Neuronal stem cell (in vitro differentiated cells): ENCODE results near the gene CARHSP1.
"Not testable (repeated sequence)": the region's sequence is repeated elsewhere in the genome, so short reads cannot be mapped to it uniquely, and the experiment has no call there.

Source experiments
- DNase-seq: peaks from one replicate; pipeline ENCODE4 v3.0.0-alpha.2; 2013; ENCODE audit warnings: low spot score
- H2AFZ ChIP-seq: one replicate; pipeline ENCODE4 v1.6.1; 2013; ENCODE audit warnings: mild to moderate bottlenecking, low read length, inconsistent platforms
- H2AK5ac ChIP-seq: 2 replicates; pipeline ENCODE4 v1.6.1; 2013; ENCODE audit warnings: low read depth, mild to moderate bottlenecking, inconsistent platforms, low read length, moderate library complexity, mixed read lengths
- H2BK120ac ChIP-seq: 2 replicates; pipeline ENCODE4 v1.6.1; 2013; ENCODE audit warnings: low read depth, mild to moderate bottlenecking, inconsistent platforms, low read length, moderate library complexity, mixed read lengths
- H2BK12ac ChIP-seq: one replicate; pipeline ENCODE4 v1.6.1; 2013; ENCODE audit warnings: low read length, inconsistent platforms
- H2BK15ac ChIP-seq: 2 replicates; pipeline ENCODE4 v1.6.1; 2013; ENCODE audit warnings: mild to moderate bottlenecking, low read length, inconsistent platforms, mixed read lengths
- H2BK5ac ChIP-seq: one replicate; pipeline ENCODE4 v1.6.1; 2013; ENCODE audit warnings: inconsistent platforms, mild to moderate bottlenecking, low read length, moderate library complexity
- H3K14ac ChIP-seq: one replicate; pipeline ENCODE4 v1.6.1; 2013; ENCODE audit warnings: low read length, inconsistent platforms
- H3K18ac ChIP-seq: 2 replicates; pipeline ENCODE4 v1.6.1; 2013; ENCODE audit warnings: low read length, inconsistent platforms
- H3K23ac ChIP-seq: 2 replicates; pipeline ENCODE4 v1.6.1; 2013; ENCODE audit warnings: low read depth, mild to moderate bottlenecking, mixed read lengths, low read length, inconsistent platforms; ENCODE audit not compliant: poor library complexity
- H3K27ac ChIP-seq: replicated peaks from 3 replicates; pipeline ENCODE4 v1.5.1; 2013; ENCODE audit warnings: low read length, inconsistent platforms
- H3K27me3 ChIP-seq, 3 experiments: 2 replicates each; pipeline ENCODE4 v1.6.1; 2013; ENCODE audit warnings: low read length in 3 of 3, mild to moderate bottlenecking in 2 of 3, inconsistent platforms in 1 of 3, low read depth in 1 of 3, mixed read lengths in 1 of 3, moderate library complexity in 1 of 3; ENCODE audit not compliant: control insufficient read depth in 3 of 3, insufficient read depth in 3 of 3
- H3K36me3 ChIP-seq, 2 donors: replicated peaks in 1 of 2; 2 replicates each; pipeline ENCODE4 v1.6.1; 2013; ENCODE audit warnings: low read length in 2 of 2; ENCODE audit not compliant: control insufficient read depth in 2 of 2, insufficient read depth in 2 of 2
- H3K4ac ChIP-seq: 2 replicates; pipeline ENCODE4 v1.6.1; 2013; ENCODE audit warnings: inconsistent platforms, mild to moderate bottlenecking, low read length, moderate library complexity
- H3K4me1 ChIP-seq, 2 donors: 1 replicate in 1 of 2; 2 replicates in 1 of 2; pipeline ENCODE4 v1.6.1; 2013; ENCODE audit warnings: low read length in 2 of 2, low read depth in 1 of 2; ENCODE audit not compliant: control insufficient read depth in 2 of 2, insufficient read depth in 1 of 2
- H3K4me2 ChIP-seq: one replicate; pipeline ENCODE4 v1.6.1; 2013; ENCODE audit warnings: mild to moderate bottlenecking, low read length, inconsistent platforms; ENCODE audit not compliant: insufficient read depth, poor library complexity, severe bottlenecking
- H3K4me3 ChIP-seq, 2 donors: 2 replicates each; pipeline ENCODE4 v1.5.1; 2013; ENCODE audit warnings: low read length in 2 of 2, mild to moderate bottlenecking in 2 of 2, inconsistent platforms in 1 of 2, moderate library complexity in 1 of 2
- H3K79me1 ChIP-seq: one replicate; pipeline ENCODE4 v1.6.1; 2013; ENCODE audit warnings: low read depth, mild to moderate bottlenecking, inconsistent platforms, low read length, moderate library complexity
- H3K9ac ChIP-seq: one replicate; pipeline ENCODE4 v1.6.1; 2013; ENCODE audit warnings: mild to moderate bottlenecking, low read depth, low read length, inconsistent platforms; ENCODE audit not compliant: poor library complexity
- H3K9me3 ChIP-seq, 2 donors: replicated peaks in 1 of 2; 2 replicates each; pipeline versions ENCODE3 to v1.6.1; 2013; ENCODE audit warnings: low read length in 2 of 2, mild to moderate bottlenecking in 2 of 2, inconsistent platforms in 1 of 2, low read depth in 1 of 2, mixed read lengths in 1 of 2, moderate library complexity in 1 of 2; ENCODE audit not compliant: control insufficient read depth in 2 of 2, insufficient read depth in 1 of 2
- H4K8ac ChIP-seq: one replicate; pipeline ENCODE4 v1.6.1; 2013; ENCODE audit warnings: low read depth, mild to moderate bottlenecking, inconsistent platforms, low read length, moderate library complexity
- H4K91ac ChIP-seq: one replicate; pipeline ENCODE4 v1.6.1; 2013; ENCODE audit warnings: low read length, low read depth, mild to moderate bottlenecking, inconsistent platforms; ENCODE audit not compliant: poor library complexity
- WGBS, 2 donors: extraction: QIAGEN DNeasy Blood & Tissue Kit; methylation state at CpG; one replicate each; pipeline ENCODE4 v1.1.7; 2013; ENCODE audit warnings: missing lambda C conversion rate in 2 of 2, mixed read lengths in 1 of 2; ENCODE audit not compliant: insufficient read length in 2 of 2, insufficient replicate concordance in 1 of 2; ENCODE audit errors: extremely low coverage in 2 of 2; 5-methylcytosine and 5-hydroxymethylcytosine counted together

The CARHSP1 gene

DNA sequence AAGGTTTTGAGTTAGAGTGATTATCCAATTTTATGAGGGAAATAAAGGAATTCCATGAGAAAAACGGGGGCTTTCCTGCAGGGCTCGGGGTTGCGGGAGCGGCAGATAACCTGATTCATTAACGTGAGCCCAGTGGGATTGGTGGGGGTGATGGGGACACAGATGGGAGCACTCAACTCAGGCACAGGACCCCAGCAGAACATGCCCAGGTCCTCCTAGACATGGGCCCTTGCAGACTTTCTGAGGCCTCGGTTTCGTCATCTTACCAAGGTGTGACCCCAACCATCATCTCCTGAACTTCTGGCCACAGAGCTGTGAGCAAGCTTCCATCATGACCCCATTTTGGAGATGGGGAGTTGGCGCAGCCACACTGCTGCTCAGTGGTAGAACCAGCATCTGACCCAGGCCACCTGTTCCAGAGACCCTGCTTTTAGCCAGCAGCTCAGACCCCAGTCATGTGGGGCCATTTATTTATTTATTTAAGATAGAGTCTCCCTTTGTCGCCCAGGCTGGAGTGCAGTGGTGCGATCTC is 22.3 kb downstream of the CARHSP1 start:
- Histone ChIP-seq H3K9me3 (no peaks in the 10 kb centered on the region), H3K23ac (no peak overlapping the region), H3K27me3 (no peaks in the 10 kb centered on the region), H2BK120ac (no peak overlapping the region), H3K4me2 (no peak overlapping the region), H3K36me3 (peaks cover 25 to 62% of the 10 kb centered on the region in 2 donors), H3K9ac (no peak overlapping the region), H3K27ac (no peak overlapping the region), H4K91ac (no peak overlapping the region), H3K4ac (no peak overlapping the region), H2BK15ac (no peak overlapping the region), H2AK5ac (no peak overlapping the region), H3K4me1 (peaks cover 0 to 5% of the 10 kb centered on the region in 2 donors), H2BK5ac (no peak overlapping the region), H2BK12ac (no peak overlapping the region), H2AFZ (no peak overlapping the region), H3K18ac (no peak overlapping the region), H3K79me1 (peaks cover 3% of the 10 kb centered on the region), H4K8ac (no peak overlapping the region), H3K14ac (no peak overlapping the region), H3K4me3 (no peak overlapping the region)
- no peak for DNase-seq
- no CpG with 5 or more reads among the region's 10 CpGs for WGBS, 2 donors

DNA sequence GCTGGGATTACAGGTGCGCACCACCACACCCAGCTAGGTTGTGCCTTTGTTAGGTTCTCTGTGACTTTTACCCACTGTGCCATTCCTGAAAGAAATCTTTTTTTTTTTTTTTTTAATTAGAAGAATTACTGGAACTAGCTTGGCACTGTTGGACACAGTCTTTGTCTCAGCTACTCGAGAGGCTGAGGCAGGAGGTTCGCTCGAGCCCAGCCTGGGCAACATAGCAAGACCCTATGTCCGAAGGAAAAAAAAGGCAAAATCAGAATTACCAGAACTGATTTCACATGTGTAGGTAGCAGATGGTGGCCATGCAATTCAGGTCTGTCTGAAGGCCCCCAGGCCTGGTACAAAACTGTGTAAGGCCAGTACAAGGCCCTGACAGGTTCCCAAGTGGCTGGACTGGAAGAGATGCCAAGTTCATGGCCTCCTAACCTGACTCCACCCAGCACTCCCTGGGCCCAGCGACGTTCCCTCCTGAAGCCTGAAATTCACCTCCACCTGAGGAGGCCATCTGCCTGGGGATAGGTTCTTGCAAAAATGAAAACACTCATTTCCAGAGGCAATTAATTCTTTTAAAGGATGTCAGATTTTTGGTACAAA is 23.0 kb downstream of the CARHSP1 start:
- H3K9me3 ChIP-seq, result no peaks in the 10 kb centered on the region
- WGBS, 2 donors, result no CpG with 5 or more reads among the region's 7 CpGs
- no peak overlapping the region for H3K27ac ChIP-seq
- H3K9ac ChIP-seq, result no peak overlapping the region
- no peak overlapping the region for H2BK12ac ChIP-seq
- no peak overlapping the region for H2BK15ac ChIP-seq
- H3K4me3 ChIP-seq, result no peak overlapping the region
- no peak overlapping the region for H2AK5ac ChIP-seq
- H3K4me2 ChIP-seq, result no peak overlapping the region
- DNase-seq, result no peak
- H3K36me3 ChIP-seq, result peaks cover 23 to 55% of the 10 kb centered on the region in 2 donors
- H3K23ac ChIP-seq, result no peak overlapping the region
- H3K4ac ChIP-seq, result no peak overlapping the region
- peaks cover 0 to 5% of the 10 kb centered on the region in 2 donors for H3K4me1 ChIP-seq
- H2AFZ ChIP-seq, result no peak overlapping the region
- H4K8ac ChIP-seq, result no peak overlapping the region
- H2BK5ac ChIP-seq, result no peak overlapping the region
- H3K14ac ChIP-seq, result no peak overlapping the region
- H3K79me1 ChIP-seq, result peaks cover 3% of the 10 kb centered on the region
- no peak overlapping the region for H4K91ac ChIP-seq
- no peak overlapping the region for H2BK120ac ChIP-seq
- no peak overlapping the region for H3K18ac ChIP-seq
- no peaks in the 10 kb centered on the region for H3K27me3 ChIP-seq

DNA sequence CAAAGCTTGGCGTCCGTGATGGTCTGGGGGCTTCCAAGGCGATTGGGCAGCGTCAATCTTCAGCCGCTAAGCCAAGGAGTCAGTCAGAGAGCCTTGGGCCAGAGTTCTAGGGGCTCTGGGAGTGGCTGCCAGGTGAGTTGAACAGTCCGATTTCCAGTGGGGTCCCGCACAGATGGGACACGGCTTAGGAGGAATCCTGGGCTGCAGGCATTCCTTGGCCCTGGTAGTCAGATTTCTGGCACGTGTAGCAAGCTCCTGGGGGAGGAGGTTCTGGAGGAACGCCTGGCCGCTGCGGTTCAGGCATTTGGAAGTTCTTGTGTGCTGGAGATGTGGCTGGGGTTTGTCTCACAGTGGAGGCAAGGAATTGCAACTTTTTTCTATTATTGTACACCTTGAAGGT is 25.5 kb downstream of the CARHSP1 start:
- not testable (repeated sequence) for H2BK12ac ChIP-seq, H3K4me3 ChIP-seq, H4K91ac ChIP-seq, H3K27ac ChIP-seq, H2BK120ac ChIP-seq, H3K79me1 ChIP-seq, H2BK15ac ChIP-seq, H3K4ac ChIP-seq, H3K23ac ChIP-seq, H3K9ac ChIP-seq, H2AFZ ChIP-seq, H3K14ac ChIP-seq, H3K9me3 ChIP-seq, H3K27me3 ChIP-seq, DNase-seq, H3K4me1 ChIP-seq, H4K8ac ChIP-seq, H3K4me2 ChIP-seq, H2BK5ac ChIP-seq, H2AK5ac ChIP-seq, H3K18ac ChIP-seq
- H3K36me3 ChIP-seq, result peaks cover 8 to 30% of the 10 kb centered on the region in 2 donors
- no CpG with 5 or more reads among the region's 12 CpGs for WGBS, 2 donors

DNA sequence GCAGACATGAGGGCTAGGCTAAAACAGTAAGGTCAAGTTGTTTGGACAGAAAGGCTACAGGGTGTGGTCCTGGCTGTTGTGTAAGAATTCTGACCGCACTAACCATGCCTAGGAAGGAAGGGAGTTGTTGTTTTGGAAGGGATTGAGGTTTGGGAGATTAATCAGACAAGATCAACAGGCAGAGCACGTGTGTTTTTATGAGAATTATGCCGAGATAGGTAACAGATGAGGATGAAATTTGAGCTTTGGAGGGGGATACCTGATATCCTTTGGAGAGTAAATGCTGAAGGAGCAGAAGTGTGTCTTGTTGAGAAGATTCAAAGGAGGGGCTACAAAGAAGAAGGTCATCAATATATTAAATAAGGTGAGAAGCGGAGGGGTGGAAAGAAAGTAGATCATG is 26.8 kb downstream of the CARHSP1 start:
- H4K8ac ChIP-seq, H3K4me2 ChIP-seq, H3K9ac ChIP-seq, H2BK5ac ChIP-seq, DNase-seq, H2AK5ac ChIP-seq, H3K14ac ChIP-seq, H2BK15ac ChIP-seq, H3K27me3 ChIP-seq, H3K27ac ChIP-seq, H3K79me1 ChIP-seq, H2BK120ac ChIP-seq, H2AFZ ChIP-seq, H2BK12ac ChIP-seq, H3K23ac ChIP-seq, H3K18ac ChIP-seq, H3K4me3 ChIP-seq, H3K9me3 ChIP-seq, H3K4me1 ChIP-seq, H3K4ac ChIP-seq, H4K91ac ChIP-seq: not testable (repeated sequence)
- H3K36me3 ChIP-seq, result peaks cover 0 to 17% of the 10 kb centered on the region in 2 donors
- WGBS, 2 donors, result no CpG with 5 or more reads among the region's 4 CpGs
